K562 (cell line): ENCODE data around the gene SLC39A9. TPM values are rescaled to one million over a fixed set of nuclear protein-coding genes. Genes with fewer than 3 reads are reported as not detected.

Experiments
- ATAC-seq: fragments of 200-7000 bp; cut with Tn5 transposase; 3 replicates; pipeline ENCODE4 v1.9.1; 2020; ENCODE audit warnings: moderate library complexity
- BruUV-seq: library from RNA; stranded (reverse); fragments of 400-500 nt; replicated peaks from 2 replicates; lab custom pipeline; 2021; lab: Mats Ljungman, UMichigan
- CTCF ChIA-PET: fragments of 300-600 bp; formaldehyde crosslinking; extraction: SDS; loops from one replicate; lab custom pipeline; 2021; ENCODE audit warnings: low intra/inter-chr PET ratio; lab: Yijun Ruan, JAX
- POLR2A ChIA-PET: fragments of 300-600, 350-650 bp; sonication (Branson Sonifier 250); formaldehyde crosslinking; extraction: SDS; loops from one replicate; lab custom pipeline; 2021; ENCODE audit warnings: antibody characterized with exemption, inconsistent platforms; lab: Yijun Ruan, JAX
- DNase-seq, 4 experiments: peaks; one replicate each; pipeline versions ENCODE4 v3.0.0 to v3.0.0-alpha.2; 2011 to 2018; ENCODE audit warnings: low spot score in 3 of 4, mixed read lengths in 3 of 4; ENCODE audit errors: extremely low read depth in 1 of 4
- FAIRE-seq: peaks from 2 replicates; lab custom pipeline; 2011; peaks lifted over from hg19 to GRCh38; lab: Jason Lieb, UNC
- H2AFZ ChIP-seq: 2 replicates; pipeline ENCODE4 v1.6.0; 2011; ENCODE audit warnings: low read depth, low read length, control low read depth, inconsistent platforms
- H3K27ac ChIP-seq: fragments of 200-600 bp; 3 replicates; pipeline ENCODE4 v1.8.0; 2011; ENCODE audit warnings: low read depth, mild to moderate bottlenecking, control low read depth, inconsistent platforms, low read length, moderate library complexity, mixed read lengths; ENCODE audit errors: extremely low read depth
- H3K27me3 ChIP-seq, 2 experiments: fragments of 300-600 bp in 1 of 2; 2 replicates in 1 of 2; 3 replicates in 1 of 2; pipeline versions ENCODE4 v1.6.0 to v1.8.0; 2011; ENCODE audit warnings: inconsistent platforms in 2 of 2, low read length in 2 of 2, mild to moderate bottlenecking in 1 of 2, mixed read lengths in 1 of 2, moderate library complexity in 1 of 2; ENCODE audit not compliant: control insufficient read depth in 2 of 2, insufficient read depth in 2 of 2
- H3K36me3 ChIP-seq: fragments of 300-600 bp; 3 replicates; pipeline ENCODE4 v1.8.0; 2011; ENCODE audit warnings: mild to moderate bottlenecking, low read length, inconsistent platforms; ENCODE audit not compliant: control insufficient read depth, insufficient read depth
- H3K4me1 ChIP-seq, 2 experiments: fragments of 200-600 bp in 1 of 2; replicated peaks in 1 of 2; 2 replicates in 1 of 2; 3 replicates in 1 of 2; pipeline versions ENCODE4 v1.5.1 to v1.8.0; 2011; ENCODE audit warnings: inconsistent platforms in 2 of 2, low read length in 2 of 2, mild to moderate bottlenecking in 1 of 2, mixed read lengths in 1 of 2, moderate library complexity in 1 of 2; ENCODE audit not compliant: control insufficient read depth in 2 of 2, insufficient read depth in 2 of 2
- H3K4me2 ChIP-seq: 2 replicates; pipeline ENCODE4 v1.6.1; 2011; ENCODE audit warnings: low read length, control low read depth, inconsistent platforms, mixed read lengths; ENCODE audit not compliant: insufficient read depth
- H3K4me3 ChIP-seq: fragments of 200-600 bp; sonication (generic), shearing (Covaris generic); 2 replicates; pipeline ENCODE4 v1.5.1; 2016; ENCODE audit warnings: control low read depth, inconsistent platforms
- H3K79me2 ChIP-seq: fragments of 200-600 bp; 3 replicates; pipeline ENCODE4 v1.8.0; 2011; ENCODE audit warnings: low read length, inconsistent platforms; ENCODE audit not compliant: control insufficient read depth, insufficient read depth
- H3K9ac ChIP-seq, 2 experiments: 2 replicates each; pipeline versions ENCODE4 v1.6.0 to v1.6.1; 2011; ENCODE audit warnings: low read depth in 2 of 2, low read length in 2 of 2, control low read depth in 1 of 2, inconsistent platforms in 1 of 2, mild to moderate bottlenecking in 1 of 2, mixed read lengths in 1 of 2; ENCODE audit not compliant: insufficient read depth in 1 of 2
- H3K9me1 ChIP-seq: one replicate; pipeline ENCODE4 v1.6.0; 2011; ENCODE audit warnings: inconsistent platforms, mild to moderate bottlenecking, low read length, moderate library complexity; ENCODE audit not compliant: control insufficient read depth, insufficient read depth
- H3K9me3 ChIP-seq: replicated peaks from 2 replicates; pipeline ENCODE4 v1.5.1; 2011; ENCODE audit warnings: low read depth, low read length, inconsistent platforms; ENCODE audit not compliant: control insufficient read depth, insufficient read depth
- H4K20me1 ChIP-seq: replicated peaks from 2 replicates; pipeline ENCODE4 v1.6.1; 2011; ENCODE audit warnings: low read length, inconsistent platforms, mixed read lengths; ENCODE audit not compliant: control insufficient read depth, insufficient read depth
- ATF1 ChIP-seq, 2 experiments: fragments of 450-650 bp in 1 of 2; IDR thresholded peaks; 2 replicates each; pipeline ENCODE4 v1.6.1; 2016; ENCODE audit warnings: missing compliant biosample characterization in 1 of 2, missing genetic modification characterization in 1 of 2
- BDP1 ChIP-seq: IDR thresholded peaks from 3 replicates; pipeline ENCODE4 v1.6.1; 2011; ENCODE audit not compliant: insufficient read length, insufficient read depth
- CGGBP1 ChIP-seq: fragments of 250-450 bp; sonication (Bioruptor Pico); IDR thresholded peaks from 2 replicates; pipeline ENCODE4 v1.9.0; 2021; ENCODE audit warnings: mild to moderate bottlenecking
- HIVEP1 ChIP-seq: fragments of 250-450 bp; sonication (Bioruptor Pico); IDR thresholded peaks from 2 replicates; pipeline ENCODE4 v1.4.0; 2020; ENCODE audit warnings: mild to moderate bottlenecking
- PKNOX1 ChIP-seq: fragments of 450-650 bp; IDR thresholded peaks from 2 replicates; pipeline ENCODE4 v1.6.1; 2016
- RFX1 ChIP-seq: fragments of 450-650 bp; IDR thresholded peaks from 2 replicates; pipeline ENCODE4 v1.6.1; 2016; ENCODE audit warnings: mild to moderate bottlenecking, moderate library complexity
- SMARCA5 ChIP-seq: fragments of 450-650 bp; IDR thresholded peaks from 2 replicates; pipeline ENCODE4 v1.6.1; 2016
- SMARCC2 ChIP-seq: fragments of 450-650 bp; IDR thresholded peaks from 2 replicates; pipeline ENCODE4 v1.6.1; 2017; ENCODE audit warnings: antibody characterized with exemption, moderate library complexity, mild to moderate bottlenecking, low read depth
- ZNF717 ChIP-seq: fragments of 250-450 bp; sonication (Bioruptor Pico); IDR thresholded peaks from 2 replicates; pipeline ENCODE4 v1.5.0; 2021
- WGBS: fragments of 100-300 bp; shearing (Covaris generic); methylation state at CpG from one replicate; pipeline ENCODE4 v1.1.6; 2016; ENCODE audit warnings: low coverage, mixed read lengths; ENCODE audit not compliant: insufficient coverage; ENCODE audit errors: missing lambda C conversion rate; 5-methylcytosine and 5-hydroxymethylcytosine counted together
- in situ Hi-C: fragments of 300-500 bp; cut with MboI; formaldehyde crosslinking; loops from 4 replicates; pipeline ENCODE4 v1.15.0; 2018; ENCODE audit warnings: inconsistent platforms, mixed read lengths
- intact Hi-C: fragments of 100-400 bp; cut with micrococcal nuclease; formaldehyde crosslinking; loops from 2 replicates; pipeline ENCODE4 v1.14.2; 2022
- polyA plus RNA-seq, 8 experiments: library from polyadenylated mRNA; depleted of rRNA in 4 of 8; stranded (reverse) in 5 of 8; unstranded in 3 of 8; fragments of >200 nt; fragmentation: Nextera tagmentation in 2 of 8; fragmentation: Illumina TruSeq in 1 of 8; extraction: Ambion mirVana in 2 of 8; extraction: Trizol in 1 of 8; gene quantifications; 2 replicates each; pipeline versions ENCODE4 v1.2.1 to v1.2.3, GENCODE V29; 2011 to 2014; ENCODE audit warnings: inconsistent platforms in 1 of 8, missing spikeins in 1 of 8
- total RNA-seq, 7 experiments: library from RNA; depleted of rRNA in 6 of 7; stranded (reverse); fragments of >200 nt in 6 of 7; fragmentation: Illumina TruSeq in 2 of 7; extraction: Trizol in 2 of 7; gene quantifications; 2 replicates each; pipeline versions ENCODE4 v1.2.1 to v1.2.3, GENCODE V29; 2011 to 2021; ENCODE audit warnings: low replicate concordance in 1 of 7

The SLC39A9 gene
- total and polyA plus RNA-seq, 9 of the 15 experiments (the other 6 are each of a cell fraction or from before 2014, with no cell fraction given) = 18.4 to 66.0 (median 32.5) TPM

GRCh38 chr14:69400154-69400553, 1.7 kb downstream of the SLC39A9 start:
- H3K9me1 ChIP-seq = no peaks in the 10 kb centered on the region
- CTCF ChIA-PET = no interaction called here
- 0% methylated on average over 6 of the region's 6 CpGs for WGBS
- no TSS peak for BruUV-seq
- H3K4me2 ChIP-seq = peak overlapping the region; percentile 87
- H3K36me3 ChIP-seq = peaks cover 20% of the 10 kb centered on the region
- FAIRE-seq (no peak), DNase-seq (no peak), ATAC-seq (no peak)
- POLR2A ChIA-PET = interaction anchor here (1.6 kb wide), 1 partner anchor 60 kb away, joined by 5 read pairs; no protein-coding TSS in a partner anchor
- peaks cover 0 to 10% of the 10 kb centered on the region in 2 experiments; a peak in 4 of 5 replicates for H3K4me1 ChIP-seq
- H3K4me3 ChIP-seq = peak overlapping the region; percentile 81
- intact Hi-C loops = no loop called here
- TF ChIP-seq PKNOX1 (peak; percentile 33; the same call in 1 of the 2 replicates), SMARCC2 (no peak), BDP1 (no peak), ZNF717 (CRISPR knock-in tag) (no peak), RFX1 (no peak), SMARCA5 (no peak), ATF1 (CRISPR knock-in tag; IDR thresholded peaks at IDR 0.05) (no peak), ATF1 (tag; IDR thresholded peaks at IDR 0.05) (no peak), HIVEP1 (CRISPR knock-in tag) (no peak), CGGBP1 (CRISPR knock-in tag) (no peak)
- H3K9me3 ChIP-seq = no peaks in the 10 kb centered on the region
- H3K9ac ChIP-seq = peak overlapping the region; percentile 20 to 94; a peak in 3 of 4 replicates
- in situ Hi-C loops = no loop called here
- H3K27ac ChIP-seq = peak overlapping the region; percentile 40; the same call in 1 of the 3 replicates
- H2AFZ ChIP-seq = no peak overlapping the region
- no peaks in the 10 kb centered on the region for H3K27me3 ChIP-seq
- peaks cover 90% of the 10 kb centered on the region for H3K79me2 ChIP-seq
- H4K20me1 ChIP-seq = peaks cover 2% of the 10 kb centered on the region; the same call in 1 of the 2 replicates
